Activated naive CD4-positive, alpha-beta T cell (primary cell): ENCODE results near the gene PNRC2.
"Not testable (repeated sequence)": the region's sequence is repeated elsewhere in the genome, so short reads cannot be mapped to it uniquely, and the experiment has no call there.

Experiments
- DNase-seq, 4 experiments: peaks; one replicate each; lab custom pipeline; 2025; lab: John Stamatoyannopoulos, UW

PNRC2 gene

DNA sequence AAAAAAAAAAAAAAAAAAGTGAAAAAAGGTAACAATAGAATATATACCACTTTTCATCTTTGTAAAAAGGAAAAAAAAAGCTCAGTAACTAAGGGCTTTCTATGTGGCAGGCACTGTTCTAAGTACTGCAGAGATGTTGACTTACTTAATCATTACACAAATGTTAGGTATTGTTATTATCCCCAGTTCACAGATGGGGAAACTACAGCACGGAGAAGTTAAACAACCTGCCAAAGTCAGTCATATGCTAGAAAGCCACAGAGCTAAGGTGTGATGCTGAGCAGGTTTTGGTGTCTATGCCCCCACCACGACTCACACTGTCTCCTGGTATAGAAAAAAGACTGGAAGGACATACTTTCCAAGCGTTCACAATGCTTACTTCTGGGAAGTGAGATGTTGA is 6.6 kb upstream of the PNRC2 start:
- no peak for DNase-seq

DNA sequence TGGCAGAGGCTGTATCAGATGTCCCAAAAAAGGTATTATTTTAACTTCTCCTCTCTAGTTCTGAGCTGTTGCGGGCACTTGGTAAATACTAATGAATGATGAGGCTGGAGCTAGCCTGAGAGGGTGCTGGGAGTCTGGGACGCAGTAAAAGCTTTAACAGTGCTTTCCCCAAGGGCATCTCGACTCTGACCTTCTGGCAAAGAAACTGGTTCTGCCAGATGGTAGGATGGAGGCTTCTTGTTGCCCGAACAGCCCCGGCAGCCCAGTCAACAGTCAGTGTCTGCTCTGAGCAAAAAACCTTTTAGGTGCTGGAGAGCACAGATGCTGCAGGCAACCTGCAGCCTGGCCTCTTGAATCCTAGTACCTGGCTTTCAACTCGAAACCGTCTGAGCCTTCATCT is 2.5 kb upstream of the PNRC2 start:
- no peak for DNase-seq

DNA sequence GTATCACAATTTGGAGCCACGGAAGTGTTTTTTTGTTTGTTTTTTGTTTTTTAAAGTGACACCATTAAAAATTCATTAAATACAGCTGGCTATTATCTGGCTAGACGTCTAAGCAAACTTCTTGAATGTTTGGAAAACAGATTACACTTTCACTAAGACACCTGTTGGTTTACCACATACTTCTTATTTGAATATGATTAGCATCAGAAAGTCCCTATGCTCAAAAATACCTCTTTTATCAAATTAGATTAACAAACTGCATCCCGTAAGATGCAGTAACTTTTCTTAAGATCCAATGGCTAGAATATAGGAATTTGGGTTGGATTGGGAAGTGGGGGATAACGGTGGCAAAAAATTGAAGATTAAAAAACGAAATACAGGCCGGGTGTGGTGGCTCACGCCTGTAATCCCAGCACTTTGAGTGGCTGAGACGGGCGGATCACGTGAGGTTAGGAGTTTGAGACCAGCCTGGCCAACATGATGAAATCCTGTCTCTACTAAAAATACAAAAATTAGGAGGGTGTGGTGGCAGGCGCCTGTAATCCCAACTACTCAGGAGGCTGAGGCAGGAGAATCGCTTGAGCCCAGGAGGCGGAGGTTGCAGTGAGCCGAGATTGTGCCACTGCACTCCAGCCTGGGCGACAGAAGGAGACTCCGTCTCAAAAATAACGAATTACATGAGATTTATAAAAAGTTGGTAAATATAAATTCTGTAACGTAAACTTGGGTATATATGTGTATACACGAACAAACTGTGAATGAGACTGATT is 1.4 kb upstream of the PNRC2 start:
- not testable (repeated sequence) for DNase-seq

DNA sequence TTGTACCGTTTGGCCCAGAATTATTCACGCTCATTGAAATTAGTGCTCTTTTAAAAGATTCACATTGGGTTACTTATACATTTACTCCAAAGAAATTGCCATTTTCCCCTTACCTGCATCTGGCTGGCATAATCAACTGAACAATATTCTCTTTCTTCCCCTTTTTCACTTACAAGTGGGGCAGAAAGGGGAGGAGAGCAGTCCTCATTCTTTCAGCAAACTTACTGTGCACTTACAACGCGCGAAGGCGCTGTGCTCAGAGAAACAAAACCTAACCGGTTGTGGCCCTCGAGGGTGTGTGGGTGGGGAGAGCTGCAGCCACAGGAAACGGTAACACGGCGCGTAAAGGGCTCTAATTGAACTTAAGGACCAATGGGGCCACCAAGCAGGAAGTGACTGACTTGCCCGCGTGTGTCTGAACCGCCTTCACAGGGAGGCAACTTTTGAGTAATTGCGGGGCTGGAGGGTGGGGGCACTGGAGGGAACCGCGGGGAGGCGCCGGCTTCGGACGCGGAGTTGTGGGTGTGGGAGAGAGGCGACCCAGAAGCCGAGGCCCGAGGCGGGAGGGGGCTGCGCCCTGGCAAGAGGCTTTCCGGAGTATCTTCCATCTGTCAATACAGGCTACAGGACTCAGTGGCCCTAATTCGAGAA is 693 bp upstream of the PNRC2 start:
- DNase-seq, result peak; percentile 62 to 80 (median 72)

- DNase-seq, result no peak
Observed at GRCh38 chr1:23960291-23961020, 828 bp downstream of the PNRC2 start.

GRCh38 chr1:23963617-23964234 is 4.1 kb downstream of the PNRC2 start:
- DNase-seq, result no peak

- no peak for DNase-seq
Observed at GRCh38 chr1:23964235-23964668, 4.6 kb downstream of the PNRC2 start.

DNA sequence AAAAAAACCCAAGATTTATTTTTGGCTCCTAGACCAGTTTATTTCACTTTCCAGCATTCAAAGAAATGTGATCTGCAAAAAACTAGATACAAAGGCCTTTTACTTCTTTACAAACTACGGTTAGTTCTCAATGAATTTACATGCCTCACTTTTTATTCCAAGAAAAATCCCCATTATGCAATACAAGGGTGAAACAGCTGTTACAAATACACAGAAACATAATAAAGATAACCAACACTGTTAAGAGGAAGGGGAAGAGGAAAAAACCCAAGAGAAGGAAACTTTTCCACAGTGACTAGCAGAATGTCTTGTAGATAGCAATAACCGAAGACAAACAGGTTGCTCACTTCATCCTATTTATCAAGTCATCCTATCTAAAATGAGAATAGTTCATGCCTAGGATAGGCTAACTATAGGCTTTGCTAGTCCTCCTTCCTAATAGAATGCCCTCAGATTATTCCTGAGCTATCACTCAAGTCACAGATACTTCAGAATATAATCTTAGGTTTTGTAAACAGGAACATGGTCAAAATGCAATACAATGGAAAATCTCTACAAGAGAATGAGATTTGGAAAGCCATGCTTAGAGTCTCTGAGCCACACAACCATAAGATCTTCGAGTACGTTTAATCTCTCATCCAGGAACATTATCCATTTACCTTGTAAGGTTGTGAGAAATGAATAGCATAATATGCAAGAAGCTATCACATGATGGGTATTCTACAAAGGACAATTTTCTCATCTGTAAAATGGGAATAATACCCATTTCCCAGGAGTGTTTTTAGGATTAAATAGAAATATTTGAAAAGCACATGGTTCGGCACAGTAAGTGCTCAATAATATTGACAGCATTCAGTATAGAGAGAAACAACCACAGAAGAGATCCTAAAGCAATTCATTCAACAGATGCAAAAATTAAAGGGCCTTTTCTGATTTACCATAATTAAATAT is 5.4 kb downstream of the PNRC2 start:
- DNase-seq, result no peak

DNA sequence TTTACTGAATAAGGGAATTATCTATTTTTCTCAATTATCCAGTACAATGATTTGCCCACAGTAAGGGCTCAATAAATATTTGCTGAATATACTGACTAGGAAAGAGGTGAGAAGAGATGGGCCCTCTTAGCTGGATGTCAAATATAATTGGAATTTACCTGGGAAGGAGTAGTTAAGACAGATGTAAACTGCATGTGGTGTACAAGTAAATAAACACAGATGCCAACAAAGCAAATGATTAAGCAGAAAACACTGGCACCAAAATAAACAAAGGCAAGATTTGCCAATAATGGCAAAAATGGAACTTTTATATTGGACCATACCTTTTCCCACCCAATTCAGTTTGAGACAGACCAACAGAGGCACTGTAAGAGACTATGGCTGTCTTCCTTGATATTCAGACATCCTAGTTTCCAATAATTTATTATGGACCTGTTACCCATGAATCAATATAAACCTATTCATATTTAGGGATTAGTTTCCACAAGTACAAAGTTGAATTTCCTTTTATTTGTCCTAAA is 7.4 kb downstream of the PNRC2 start:
- DNase-seq, result no peak

GRCh38 chr1:23967871-23968270 is 8.2 kb downstream of the PNRC2 start:
- no peak for DNase-seq

DNA sequence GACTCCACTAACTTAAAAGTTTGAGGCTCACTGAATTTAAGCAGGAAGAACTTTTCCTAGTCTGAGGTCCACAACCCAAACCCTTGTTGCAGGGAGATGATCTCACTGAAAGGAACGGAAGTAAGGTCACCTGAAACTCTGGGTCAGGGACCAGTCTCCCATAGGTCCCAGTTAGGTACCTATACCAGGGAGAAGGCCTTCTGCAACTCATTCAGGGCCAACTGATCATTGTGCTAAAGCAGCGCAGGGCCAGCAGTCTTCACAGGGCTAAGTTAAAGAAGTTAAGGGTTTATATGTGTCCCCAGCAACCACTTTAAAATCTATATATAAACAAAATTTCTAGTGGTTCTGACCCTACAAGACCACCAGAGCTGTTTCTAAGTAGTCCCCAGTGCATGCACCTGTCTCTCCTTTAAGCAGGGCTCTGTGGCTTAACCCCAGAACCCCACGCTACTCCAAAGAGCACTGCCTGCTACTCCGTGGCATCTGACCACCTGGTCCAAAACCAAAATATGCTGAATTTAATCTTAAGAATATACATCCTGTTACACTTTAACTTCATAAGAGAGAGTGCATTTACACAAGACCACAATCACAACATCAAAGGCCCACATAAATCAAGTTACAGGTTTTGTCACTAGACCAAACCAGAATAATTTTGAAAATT is 17.7 kb downstream of the PNRC2 start:
- no peak for DNase-seq

- no peak for DNase-seq
Observed at GRCh38 chr1:23977854-23978191, 18.2 kb downstream of the PNRC2 start.

DNA sequence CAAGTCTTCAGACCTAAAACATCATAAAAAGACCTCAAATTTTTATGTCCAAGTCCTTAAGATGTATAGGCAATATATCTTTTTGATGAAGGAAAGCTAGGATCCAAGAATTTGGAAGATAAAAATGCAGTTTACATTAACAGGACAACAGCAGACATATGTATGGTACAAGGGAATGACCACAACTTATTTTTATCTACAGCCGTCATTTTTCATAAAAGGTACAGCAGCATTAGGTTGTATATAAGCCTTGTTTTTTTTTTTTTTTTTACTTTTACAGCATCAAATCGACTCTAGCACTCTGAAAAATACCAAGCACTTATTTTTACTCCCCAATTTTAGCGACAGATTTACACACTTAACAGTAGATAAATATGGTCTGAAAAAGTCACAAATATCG is 19.2 kb downstream of the PNRC2 start:
- no peak for DNase-seq

DNA sequence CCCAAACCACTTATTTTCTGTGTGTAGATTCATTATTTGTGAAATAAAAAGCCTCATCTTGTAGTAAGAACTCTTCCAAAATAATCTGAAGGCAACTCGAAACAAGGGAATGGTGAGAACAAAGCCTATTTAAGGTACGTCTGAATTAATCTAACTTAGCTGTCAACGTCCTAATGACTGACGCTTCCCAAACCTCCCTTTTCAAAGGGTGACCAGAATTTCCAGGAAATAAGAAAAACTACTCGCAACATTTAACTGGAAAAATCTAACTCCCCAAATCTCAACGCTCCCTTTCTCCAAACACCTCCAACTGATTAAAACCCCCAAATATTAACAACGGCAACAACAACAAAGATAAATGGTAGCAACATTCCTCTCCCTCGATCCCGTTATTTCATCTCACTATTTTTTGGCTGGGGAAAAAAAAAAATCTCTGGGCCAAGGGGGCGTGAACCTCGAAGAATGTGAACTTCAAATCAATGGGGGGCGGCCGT is 19.8 kb downstream of the PNRC2 start:
- no peak for DNase-seq

DNA sequence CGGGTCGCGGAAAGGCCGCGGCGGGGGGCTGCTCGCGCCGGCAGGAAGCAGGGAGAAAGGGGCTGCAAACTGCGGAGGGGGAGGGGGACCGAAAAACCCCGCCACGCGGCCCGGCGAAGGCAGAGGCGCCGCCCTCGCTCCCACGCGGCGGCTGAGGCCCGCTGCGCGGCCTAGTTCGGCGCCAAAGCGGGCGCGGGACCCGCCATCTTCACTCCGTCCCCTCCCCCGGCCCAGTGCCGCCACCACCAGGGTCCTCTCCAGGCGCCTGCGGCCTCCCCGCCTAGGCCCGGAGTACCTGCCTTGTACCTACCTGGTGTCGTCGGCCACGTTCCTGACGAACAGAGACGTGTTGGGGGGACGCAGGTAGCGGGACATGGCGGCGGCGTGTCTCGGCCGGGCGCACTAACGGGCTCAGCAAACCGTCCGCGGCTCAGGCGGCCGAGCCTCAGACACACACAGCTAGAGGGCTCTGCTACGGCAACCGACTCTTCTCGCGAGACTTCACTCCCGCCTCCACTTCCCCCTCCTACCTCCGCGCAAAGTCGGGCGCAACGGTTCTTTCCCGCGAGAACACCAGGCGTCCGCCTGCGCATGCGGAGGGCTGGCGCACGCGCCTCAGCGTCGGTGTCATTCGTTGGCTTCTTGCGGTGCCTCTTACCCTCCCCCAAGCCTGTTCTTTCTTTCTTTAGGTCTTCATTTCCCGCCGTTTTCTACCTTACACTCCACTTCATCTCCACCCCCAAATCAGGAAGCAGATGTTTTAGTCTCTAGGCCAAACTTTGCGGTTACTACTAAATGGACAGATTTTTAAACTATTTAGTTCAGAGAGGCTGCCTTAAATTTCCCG is 20.5 kb downstream of the PNRC2 start, which contains the start of gene SRSF10:
TSS of gene SRSF10 (minus strand) at position 447 of the 847 bp plus-strand sequence. CDS start at position 375, 72 bp downstream.
- peak; percentile 90 to 95 (median 93) for DNase-seq

DNA sequence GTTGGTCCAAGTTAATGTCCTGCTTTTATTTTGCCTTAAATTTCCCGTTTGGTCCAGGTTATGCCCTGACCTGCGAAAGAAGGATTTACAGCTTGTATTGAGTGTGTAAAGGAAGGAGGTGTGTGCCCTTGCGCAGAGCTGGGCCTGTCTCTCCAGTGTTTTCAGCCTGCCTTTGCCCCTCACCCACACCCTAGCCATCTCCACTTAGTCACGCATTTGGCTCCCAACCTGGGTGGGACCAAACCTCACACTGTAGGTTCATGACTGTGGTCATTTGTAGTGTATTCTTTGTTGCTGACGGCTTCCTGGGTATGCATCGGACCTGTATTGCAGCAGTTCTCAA is 21.1 kb downstream of the PNRC2 start:
- DNase-seq, result peak in 2 of 4 experiments; percentile 26 to 27

DNA sequence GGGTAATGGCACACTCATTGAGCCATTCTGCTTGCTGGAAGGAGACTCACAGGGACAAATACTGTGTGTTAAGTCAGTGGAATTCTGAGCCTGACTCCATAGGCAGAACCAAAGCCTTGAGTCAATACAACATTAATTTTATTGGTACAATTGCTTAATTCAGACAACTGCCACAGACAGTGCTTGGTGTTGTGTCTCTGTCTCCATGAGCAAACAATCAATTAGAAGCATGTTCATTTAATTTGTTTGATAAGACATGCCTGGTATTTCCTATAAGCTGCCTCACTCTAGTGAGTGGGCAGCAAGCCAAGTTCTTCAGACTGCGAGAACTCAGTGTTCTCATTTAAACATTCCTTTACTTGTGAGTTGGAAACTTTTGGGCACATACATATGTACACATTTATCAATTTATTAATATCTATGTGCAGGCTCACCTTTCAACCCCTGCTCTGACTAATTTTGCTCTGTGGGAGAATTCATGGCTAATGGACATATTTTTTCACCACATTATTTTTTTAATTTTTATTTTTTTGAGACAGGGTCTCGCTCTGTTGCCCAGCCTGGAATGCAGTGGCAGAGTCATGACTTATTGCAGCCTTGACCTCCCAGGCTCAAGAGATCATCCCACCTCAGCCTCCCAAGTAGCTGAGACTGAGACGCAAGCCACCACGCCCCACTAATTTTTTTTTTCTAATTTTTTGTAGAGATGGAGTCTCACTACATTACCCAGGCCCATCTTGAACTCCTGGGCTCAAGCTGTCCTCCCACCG is 25.0 kb downstream of the PNRC2 start:
- DNase-seq, result no peak

DNA sequence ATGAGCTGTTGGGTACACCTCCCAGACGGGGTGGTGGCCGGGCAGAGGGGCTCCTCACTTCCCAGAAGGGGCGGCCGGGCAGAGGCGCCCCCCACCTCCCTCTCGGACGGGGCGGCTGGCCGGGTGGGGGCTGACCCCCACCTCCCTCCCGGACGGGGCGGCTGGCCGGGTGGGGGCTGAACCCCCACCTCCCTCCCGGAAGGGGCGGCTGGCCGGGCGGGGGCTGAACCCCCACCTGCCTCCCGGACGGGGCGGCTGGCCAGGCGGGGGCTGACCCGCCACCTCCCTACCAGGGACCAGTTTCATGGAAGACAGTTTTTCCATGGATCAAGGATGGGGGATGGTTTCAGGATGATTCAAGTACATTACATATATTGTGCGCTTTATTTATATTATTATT is 27.4 kb downstream of the PNRC2 start:
- not testable (repeated sequence) for DNase-seq

GRCh38 chr1:23989263-23989662 is 29.6 kb downstream of the PNRC2 start:
- no peak for DNase-seq
